Hematopoietic multipotent progenitor cell treated with erythropoietin and hydrocortisone succinate and interleukin-3 and kit ligand, for 4 days (in vitro differentiated cells): ENCODE data around the gene CBX5.
A peak's percentile ranks its signal among the peaks of the same experiment; 100 is the strongest.

Experiments used
- DNase-seq: peaks from one replicate; pipeline ENCODE4 v3.0.0-alpha.2; 2015

Gene CBX5

DNA sequence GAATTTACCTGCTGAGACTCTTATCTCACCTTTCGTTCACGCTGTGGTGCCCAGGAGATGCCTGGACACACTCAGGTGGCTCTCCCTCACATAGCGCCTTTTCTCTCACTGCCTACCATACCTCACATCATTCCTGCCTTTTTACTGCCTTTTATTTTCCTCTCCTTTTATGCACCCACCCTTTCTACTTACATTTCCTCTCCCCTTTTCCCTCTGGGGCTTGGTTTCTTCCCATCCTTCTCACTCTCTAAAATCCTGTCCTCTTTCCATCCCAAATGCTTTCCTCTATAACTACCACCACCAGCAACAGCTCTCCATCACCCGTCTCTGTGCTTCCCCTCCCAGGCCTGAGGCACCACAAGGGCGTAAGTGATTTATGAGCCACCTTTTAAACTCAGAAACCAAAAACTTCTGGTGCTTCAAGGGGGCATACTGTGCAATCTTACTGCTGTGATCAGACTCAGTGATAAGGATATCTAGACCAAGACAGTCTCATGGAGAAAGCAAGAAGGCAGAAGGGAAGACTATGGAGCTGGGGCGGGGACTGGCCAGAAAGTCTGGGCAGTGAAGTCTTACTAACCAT, 58.4 kb downstream of the CBX5 start:
- peak; percentile 20 for DNase-seq

DNA sequence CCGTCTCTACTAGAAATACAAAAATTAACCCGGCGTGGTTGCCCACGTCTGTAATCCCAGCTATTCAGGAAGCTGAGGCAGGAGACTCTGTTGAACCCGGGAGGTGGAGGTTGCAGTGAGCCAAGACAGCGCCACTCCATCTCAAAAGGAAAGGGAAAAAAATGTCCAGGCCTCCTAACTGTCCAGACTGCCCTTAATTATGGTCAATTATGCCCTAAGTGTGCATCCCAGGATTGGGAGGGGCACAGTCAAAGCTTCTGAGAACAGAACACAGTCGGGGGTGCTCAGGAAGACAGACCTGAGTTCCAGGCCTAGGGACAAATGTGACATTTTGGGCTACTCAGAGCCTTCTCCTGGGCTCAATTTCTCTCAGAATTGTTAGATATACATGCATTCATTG, 59.4 kb downstream of the CBX5 start:
- DNase-seq, result no peak

DNA sequence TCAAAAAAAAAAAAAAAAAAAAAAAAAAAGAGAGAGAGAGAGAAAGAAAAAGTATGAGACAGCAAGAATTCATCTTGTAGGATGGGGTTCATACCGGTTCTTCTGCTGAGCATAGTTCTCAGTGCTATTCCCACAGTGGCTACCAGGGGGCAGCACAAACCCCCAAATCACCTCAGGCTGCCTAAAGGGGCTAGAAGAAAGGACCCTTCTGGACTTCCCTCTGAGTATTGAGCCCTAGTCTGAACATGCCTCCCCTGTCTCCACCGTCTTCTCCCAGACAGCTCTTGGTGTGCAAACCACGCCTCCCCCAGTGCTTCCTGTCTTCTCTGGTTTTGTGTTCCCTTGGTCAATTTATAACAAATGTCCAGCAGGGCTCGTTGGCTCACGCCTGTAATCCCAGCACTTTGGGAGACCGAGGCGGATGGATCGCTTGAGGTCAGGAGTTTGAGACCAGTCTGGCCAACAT, 59.8 kb downstream of the CBX5 start:
- peak; percentile 86 for DNase-seq

DNA sequence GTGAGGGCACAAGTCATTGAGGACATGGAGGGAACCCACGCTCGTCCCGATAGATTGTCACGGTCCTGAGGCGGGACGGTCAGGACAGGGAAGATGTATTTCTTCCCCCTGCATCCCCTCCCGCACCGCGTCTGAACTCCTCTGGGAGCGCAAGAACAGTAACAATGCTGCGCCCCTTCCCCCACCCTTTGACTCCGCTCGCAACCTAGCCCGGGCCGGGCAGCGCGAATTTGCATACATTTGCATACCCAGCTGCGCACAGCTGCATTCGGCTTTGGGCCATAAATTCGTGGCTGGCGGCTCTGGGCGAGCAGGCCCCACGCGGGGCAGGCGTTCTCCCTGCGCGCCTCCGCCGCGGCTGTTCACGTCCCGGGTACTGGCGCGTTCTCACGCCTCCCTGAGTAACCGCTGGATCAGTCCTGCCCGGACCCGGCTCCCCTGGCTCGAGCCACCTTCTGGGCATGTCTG, 62.1 kb downstream of the CBX5 start:
- peak; percentile 52 for DNase-seq

DNA sequence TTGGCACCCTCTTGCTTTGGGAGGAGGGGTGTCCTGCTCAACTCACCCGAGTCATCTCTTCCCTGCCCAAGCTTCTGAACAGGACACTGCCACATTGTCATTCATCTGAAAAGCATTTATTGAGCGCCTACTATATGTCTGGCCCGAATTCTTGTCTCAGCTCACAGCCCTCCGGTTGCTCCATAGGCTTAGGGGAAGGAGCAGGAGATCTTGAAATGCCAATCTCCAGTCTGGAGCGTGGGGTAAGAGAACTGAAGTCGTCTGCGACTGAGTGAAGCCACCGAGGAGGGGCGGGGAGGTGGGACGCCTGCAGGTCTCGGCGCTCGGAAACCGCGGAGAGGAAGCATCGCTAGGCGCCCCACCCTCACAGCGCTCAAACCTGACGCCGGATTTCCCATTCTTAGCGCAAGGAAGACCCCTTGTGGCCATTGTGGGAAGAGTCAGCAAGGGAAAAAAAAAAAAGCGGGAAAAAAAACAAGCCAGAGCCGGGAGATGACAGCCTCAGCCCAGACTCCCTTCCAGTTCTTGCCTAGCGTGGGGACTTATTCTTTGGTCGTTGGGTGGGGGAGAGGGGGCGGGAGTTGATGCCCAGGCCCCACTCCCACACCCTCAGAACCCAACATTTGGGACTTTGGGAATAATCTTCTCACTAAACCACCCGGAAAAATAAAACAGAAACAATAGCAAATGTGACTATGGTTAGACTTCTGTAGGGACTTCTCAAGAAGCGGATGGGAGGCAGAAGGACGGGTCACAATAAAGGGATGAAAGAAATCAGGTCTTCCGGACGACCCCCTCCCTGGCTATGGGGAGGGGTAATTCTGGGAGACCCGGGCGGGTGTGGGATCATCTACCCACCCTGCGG, 62.9 kb downstream of the CBX5 start:
- peak; percentile 95 for DNase-seq

DNA sequence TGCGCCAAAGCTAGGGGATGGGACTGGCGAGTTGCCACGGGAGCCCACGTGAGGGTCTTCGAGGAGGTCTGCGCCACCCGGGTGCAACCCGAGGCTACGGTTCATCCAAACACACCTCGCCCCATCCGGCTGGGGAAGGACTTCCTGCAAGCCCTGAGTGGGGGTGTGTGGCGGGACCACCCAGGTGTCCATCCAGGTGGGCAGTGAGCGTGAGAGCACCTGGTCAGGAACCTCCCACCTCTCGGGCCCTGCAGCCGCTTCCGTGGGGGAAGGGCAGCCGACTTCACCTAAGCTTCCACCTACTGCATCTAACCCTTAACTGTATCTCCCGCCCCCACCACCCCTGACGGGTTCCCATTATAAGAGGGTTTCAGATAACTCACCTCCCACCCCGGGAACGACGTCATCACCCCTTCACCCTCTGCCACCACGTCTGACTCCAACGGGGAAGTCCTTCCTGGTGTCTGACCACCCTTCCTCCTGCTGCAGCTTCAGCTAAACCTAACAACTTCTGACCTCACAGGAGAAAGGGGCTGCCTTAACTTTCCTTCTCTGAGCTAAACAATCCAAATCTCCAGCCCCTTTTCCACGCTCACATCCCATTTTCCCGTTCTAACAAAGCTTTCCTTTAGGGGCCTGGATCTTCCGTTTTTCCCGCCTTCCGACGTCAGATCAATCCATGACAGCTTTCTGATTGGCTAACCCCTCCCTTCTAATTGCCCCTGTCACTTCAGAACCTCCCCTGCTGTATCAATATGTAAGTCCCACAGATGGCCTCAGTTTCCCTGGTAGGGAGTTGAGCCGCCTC, 63.7 kb downstream of the CBX5 start:
- DNase-seq, result peak; percentile 52

DNA sequence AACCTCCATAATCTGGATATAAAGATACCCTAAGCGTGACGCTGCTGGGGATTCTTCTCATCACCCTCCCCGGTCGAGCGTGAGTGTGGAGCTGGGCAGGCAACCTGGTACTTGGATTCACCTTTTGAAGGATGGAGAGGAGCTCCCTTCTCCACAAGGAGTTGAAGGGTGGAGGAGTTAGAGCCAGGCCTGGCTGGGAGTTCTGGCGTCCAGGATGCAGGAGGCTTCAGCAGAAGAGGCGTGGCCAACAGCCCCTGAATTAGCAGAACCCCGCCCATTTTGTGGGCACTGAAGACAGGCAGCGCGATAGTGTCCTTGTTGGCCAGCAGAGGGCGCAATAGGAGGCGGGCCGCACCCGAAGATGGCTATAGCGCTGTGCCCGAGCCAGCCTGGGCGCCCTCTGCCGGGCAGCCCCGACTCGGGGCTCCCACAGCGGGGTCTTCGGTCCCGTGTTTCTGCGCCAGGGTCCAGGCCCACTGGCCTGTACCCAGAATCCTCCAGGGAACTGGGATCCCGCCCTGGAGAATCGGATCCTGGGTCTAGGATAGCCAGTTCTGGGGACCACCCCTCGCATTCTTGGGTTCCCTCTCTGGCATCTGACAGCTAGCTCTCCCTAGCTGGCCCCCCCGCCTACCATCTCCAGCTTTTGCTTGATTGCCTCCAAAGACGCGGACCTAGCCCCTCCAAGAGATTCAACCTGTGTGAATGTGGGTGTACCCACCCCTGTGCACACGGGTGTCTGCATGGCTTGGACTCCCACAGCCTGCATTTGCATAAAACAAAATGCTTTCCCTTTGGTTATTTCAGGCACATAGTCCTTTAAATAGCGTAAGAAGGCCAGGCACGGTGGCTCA, 65.1 kb downstream of the CBX5 start:
- peak; percentile 97 for DNase-seq

DNA sequence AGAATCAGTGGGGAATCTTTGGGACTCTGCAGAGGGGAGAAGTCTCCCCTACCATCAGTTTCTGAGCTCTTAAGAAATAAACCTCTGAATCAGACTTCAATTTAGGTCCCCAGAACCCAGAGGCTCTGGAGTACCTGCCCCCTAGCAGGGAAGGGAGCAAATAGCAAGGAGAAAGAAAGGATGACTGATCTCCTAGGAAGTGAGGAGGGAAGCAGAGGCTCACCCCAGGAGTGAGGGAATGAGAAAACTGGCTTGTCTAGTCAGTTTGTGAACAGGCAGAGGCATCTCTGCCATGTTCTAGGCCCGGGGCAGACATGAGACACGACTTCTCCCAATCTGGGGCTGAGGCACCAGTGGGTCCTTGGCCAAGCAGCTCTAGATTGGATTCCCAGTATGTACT, 66.8 kb downstream of the CBX5 start:
- DNase-seq, result no peak

DNA sequence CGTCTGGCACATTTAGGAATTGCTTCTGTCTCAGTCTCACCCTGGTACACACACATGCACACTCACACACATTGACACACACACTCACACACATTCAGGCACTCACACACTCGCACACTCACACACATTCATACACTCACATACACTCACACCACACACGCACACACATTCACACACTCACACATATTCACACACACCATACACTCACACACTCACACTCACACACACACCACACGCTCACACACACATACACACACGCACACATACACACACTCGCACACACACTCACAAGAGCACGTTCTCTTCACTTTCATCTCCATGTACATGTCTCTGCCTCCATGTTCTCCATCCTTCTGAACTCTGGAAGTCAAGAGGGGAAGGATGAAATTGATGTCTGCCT, 68.0 kb downstream of the CBX5 start:
- no peak for DNase-seq

DNA sequence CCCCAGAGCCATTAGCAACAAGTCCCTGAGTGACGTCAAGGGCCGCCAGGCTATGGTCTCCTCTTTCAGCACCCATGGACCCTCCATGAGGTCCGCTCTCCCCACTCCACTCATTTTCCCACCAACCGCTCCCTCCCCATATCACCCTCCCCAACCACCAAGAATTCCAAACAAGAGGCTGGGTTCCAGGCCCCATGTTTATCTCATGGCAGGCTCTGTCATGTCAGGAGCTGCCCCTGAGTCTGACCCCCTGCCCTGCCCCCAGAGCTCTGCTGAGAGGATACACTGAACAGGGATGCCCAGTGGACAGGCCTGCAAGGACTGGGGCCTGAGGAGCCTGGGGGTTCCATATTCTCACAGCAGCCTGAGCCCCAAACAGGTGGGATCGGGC, 69.5 kb downstream of the CBX5 start:
- DNase-seq, result no peak

DNA sequence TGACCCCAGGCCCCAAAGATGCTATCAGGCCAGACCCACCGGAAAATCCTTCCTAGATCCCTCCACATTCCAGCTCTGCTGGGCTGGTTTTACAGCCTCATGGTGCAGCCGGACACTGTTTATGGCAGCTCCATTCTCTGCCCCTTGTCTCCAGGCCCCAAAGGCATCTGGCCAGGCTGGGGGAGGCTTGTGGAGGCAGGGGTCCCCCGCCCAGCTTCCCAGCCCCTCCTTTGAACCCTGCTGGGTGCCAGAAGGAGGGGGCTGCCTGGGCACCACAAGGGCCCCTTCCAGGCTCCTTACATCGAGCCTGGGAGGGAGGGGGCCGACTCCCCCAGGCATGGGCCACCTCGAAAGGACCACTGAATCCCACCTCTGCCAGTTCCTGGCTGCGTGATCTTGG, 71.3 kb downstream of the CBX5 start:
- DNase-seq, result no peak

DNA sequence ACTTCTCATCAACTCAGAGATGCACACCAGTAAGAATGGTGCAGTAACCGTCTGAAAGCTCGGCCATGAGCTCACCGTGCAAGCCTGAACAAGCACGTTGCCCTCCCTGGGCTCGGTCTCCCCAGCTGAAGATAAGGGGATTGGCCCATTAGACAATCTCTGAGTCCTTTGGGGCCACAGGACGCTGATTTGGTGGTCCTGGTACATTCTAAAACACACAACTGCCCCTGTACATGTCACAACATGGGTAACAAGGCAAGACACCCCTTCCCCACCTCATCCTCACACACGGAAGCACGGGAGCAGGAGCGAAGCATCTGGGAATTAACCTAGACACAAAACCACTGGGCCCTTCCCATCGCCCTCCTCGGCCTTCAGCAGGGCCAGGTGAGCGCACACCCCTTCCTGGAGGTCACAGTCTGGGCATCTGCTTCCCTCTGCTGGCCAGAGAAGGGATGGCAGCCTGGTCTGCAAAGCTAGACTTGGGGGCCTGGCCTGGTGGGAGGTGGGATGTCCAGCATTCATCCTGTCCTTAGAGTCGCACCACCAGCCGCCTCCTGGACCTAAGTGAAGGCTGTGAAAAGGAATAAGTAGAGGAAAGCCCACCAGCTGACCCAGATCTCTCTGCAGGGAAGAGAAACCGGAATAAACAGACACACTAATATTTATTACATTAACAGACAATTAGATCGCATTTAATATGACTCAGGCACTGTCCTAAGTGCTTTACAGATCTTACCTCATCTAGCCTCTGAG, 72.2 kb downstream of the CBX5 start:
- DNase-seq, result peak; percentile 77

DNA sequence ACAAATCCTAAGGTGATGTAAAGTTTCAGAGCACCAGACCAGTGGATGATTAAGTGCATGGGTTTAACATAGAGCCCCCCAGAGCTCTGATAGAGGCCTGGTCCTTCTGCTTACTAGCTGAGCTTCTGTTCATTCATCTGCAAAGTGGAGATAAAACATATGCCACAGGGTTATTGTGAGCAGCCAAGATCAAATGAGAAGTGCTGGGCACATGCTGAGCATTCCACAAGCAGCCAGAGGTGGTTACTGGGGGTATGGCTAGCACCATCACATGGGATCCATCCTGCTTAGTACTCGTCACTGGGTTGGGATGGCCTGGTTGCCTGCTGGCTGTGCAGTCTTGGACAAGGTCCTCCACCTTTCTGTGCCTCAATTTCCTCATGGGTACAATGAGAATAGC, 73.1 kb downstream of the CBX5 start:
- DNase-seq, result peak; percentile 22

DNA sequence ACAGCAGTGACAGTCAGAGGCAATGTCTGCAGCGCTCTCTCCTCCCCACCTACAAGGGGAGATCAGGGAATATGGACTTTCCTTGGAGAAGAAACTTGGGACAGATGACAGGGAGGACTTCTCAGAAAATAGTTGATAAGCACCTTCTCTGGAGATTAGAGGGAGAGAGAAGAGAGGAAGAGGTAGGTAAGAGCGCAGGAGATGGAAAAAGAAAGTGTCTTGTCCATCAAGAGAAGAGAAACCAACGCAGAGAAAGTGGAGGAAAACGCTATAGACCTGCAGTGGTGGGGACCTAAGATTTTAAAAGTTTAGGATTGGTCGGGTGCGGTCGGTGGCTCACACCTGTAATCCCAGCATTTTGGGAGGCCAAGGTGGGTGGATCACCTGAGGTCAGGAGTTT, 75.6 kb downstream of the CBX5 start:
- DNase-seq, result no peak

DNA sequence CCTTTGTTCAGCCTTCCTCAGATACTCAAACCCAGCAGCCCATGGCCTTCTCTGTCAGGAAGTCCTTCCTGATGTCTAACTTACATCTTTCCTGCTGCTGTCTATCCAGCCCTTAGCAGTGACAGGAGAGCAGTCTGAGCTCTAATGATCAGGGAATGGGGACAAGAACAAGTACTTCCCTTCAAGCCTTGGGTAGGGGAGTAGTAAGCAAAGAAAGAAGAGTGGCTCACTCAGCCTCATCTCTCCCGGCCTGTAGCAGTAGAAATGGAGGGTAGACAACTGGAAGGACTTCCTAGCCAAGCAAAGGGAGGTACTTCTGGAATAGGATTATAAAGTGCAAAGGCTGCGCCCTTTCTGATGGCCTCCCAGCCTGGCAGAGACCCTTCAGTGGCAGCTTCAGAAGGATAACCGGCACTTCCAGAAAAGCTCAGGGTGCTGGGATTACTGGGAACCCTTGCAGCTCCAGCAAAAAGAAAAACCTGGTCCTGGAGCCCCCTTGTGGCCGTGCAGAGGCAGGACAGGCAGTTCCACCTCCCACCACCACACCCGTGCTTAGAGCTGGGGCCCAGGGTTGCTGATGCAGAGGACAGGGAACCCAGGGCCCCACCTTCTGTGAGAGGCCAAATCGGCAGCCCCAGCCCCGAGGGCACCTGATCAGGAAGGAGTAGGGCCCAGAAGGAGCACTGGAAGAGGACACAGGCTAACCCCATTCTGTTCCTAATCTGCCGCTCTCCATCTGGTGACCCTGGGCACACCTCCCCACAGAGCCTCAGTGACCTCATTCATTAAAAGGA, 78.7 kb downstream of the CBX5 start:
- peak; percentile 81 for DNase-seq

DNA sequence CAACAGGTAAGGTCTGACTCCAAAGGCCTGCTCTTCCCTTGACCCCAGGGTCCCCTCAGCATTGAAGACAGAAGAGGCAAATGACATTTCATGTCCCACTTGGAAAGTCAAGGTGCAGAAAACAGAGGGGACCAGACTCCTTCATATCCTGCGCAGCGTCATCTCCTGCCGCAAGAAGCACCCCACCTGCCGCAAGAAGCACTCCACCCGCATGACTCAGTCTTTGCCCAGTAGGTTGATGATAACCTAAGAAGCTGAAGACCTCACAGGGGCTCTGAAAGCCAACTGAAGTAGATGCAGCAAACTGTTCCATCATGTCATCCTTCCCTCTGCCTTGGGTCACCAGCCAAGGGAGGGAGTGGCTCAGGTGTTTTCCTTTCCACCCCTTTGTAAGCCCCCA, 79.5 kb downstream of the CBX5 start:
- no peak for DNase-seq

DNA sequence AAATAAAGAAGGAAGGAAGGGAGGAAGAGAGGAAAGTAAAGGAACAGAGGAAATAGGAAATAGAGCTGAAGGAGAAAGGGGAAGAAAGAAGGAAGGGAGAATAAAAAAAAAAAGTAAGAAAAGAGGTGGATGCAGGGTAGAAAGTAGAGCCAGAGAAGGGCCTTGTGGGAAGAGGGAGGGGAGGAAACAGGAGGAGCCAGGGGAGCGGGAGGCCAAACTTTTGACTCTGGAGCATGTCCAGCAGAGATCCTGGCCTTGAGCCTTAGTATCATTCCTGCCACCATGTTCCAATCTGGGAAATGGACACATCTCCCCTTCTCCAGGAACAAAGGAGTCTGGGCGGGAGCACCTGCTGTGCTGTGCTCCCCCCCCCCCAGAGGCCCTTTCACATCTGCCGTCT, 80.0 kb downstream of the CBX5 start:
- DNase-seq, result no peak

DNA sequence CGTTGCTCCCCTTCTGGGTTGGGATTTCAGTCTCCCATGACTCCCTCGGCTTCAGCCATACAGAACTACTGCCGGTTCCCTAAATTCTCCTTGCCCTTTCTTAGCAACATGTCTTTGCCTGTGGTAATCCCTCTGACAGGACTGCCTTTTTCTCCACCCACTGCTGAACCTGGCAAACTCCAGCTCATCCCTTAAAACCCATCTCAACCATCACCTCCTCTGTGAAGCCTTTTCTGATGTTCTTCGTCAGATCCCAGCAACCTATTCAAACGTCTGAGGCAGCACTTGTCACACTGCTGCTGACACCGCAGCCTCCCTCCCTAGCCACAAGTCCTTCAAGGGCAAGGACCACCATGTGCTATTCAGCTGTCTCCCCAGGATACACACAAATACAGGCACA, 80.9 kb downstream of the CBX5 start:
- no peak for DNase-seq

DNA sequence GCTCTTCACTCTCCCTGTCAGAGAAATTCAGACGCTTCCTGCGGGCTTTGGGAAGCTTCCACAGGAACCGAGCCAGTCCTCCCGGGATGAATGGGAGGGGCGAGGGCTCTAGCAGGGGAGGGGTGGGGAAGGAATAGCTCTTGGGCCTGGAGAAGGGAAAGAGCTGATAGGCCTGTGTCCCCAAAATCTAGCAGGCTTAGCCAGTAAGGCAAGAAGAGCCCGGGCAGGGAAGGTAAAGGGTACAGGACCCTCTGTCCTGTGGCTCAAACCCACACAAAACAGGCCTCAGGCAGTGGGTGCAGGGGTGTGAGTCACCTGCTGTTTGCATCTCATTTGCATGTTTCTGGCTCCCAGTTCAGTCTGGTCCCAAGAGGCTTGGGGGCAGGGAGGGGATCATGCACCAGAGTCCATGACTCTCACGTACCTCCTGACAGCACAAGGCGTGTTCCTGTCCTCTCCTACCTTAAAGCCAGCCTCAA, 82.5 kb downstream of the CBX5 start:
- DNase-seq, result no peak

DNA sequence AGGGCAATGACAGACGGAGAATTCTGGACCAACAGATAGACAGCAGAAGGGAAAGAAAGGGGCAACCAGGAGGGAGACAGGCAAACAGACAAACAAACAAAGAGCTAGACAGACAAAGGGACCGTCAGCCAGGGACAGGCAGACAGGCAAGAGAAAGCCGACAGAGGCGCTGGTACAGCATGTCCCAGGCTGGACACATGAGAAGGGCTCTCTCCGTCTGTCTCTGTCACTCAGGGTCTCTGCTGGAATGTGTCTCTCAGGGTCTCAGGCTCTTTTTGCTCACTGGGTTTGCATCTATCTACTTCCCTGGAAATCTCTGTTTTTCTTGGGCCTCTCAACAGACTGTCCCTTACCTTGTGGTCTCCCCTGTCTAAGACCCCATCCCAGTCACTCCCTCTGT, 82.9 kb downstream of the CBX5 start:
- no peak for DNase-seq

DNA sequence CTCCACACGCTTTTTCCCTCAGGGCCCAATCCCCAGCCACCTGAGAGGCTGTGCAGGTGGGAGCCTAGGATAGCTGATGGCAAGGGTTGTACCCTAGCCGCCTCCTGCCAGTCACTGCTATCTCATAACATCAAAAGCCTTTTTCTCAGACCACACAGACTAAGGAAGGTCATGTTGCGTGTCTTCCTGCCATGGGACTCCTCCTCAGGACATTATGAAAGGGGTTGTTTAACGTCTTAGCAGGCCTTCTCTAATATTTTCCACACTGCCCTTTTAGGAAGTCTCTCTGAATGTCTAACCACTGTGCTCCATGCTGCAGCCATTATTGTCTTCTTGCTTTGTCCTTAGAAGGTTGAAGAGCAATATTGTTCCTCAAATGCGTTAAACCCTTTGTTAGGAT, 83.5 kb downstream of the CBX5 start:
- DNase-seq, result peak; percentile 29
